ENCODE measurements around the gene DHX58.
"Not testable (repeated sequence)": the region's sequence is repeated elsewhere in the genome, so short reads cannot be mapped to it uniquely, and the experiment has no call there.

GRCh38 chr17:42140690-42141089, 28.2 kb upstream of the DHX58 start:
- not testable (repeated sequence) for TF ChIP-seq CTCF (IDR thresholded peaks at IDR 0.05); ZFX (IDR thresholded peaks at IDR 0.05; ENCODE audit: borderline replicate concordance)

Data from 22Rv1 (cell line).